RWPE1 (cell line): Measurements from ENCODE around the gene DUSP10.

Experiments
- CTCF ChIA-PET: fragments of 350-600 bp; sonication (Branson Sonifier 250); formaldehyde crosslinking; extraction: SDS; loops from one replicate; lab custom pipeline; 2021; lab: Yijun Ruan, JAX
- POLR2A ChIA-PET: fragments of 400-600 bp; formaldehyde crosslinking; extraction: SDS; loops from one replicate; lab custom pipeline; 2020; ENCODE audit warnings: antibody characterized with exemption; ENCODE audit not compliant: low non-redundant PET; lab: Yijun Ruan, JAX
- DNase-seq: peaks from one replicate; pipeline ENCODE4 v3.0.0; 2012; ENCODE audit warnings: low spot score
- H3K27ac ChIP-seq: fragments of 450-650 bp; 2 replicates; pipeline ENCODE4 v1.5.1; 2017
- TF ChIP-seq, protein P1 (sequence below): fragments of 450-650 bp; conservative IDR thresholded peaks from 2 replicates; pipeline ENCODE4 v1.5.1; 2017; ENCODE audit warnings: low read depth, mild to moderate bottlenecking

DUSP10 gene

DNA sequence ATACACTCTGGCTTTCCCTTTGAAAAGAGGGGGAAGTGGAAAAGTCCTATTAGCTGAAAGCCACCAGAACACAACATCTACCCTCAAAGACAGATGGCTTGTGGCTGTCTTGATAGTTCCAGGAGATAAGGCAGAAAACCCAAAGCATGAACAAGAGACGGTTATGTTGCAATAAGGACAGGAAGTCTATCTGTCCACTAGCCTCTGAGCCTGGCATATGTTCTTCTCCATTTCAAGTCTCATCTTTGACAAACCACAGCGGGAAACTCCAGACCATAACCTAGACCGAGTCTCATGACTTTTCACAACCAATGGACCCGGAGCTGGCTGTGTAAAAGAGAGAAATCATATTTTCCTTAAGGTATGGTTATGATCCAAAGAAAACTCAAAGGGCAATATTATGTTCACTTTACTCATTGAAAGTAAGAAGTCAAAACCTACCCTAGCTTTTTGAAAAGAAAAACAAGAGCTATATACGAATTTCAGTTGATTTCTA lies 33.8 kb downstream of the DUSP10 start:
- no peak for DNase-seq
- no peak overlapping the region for H3K27ac ChIP-seq
- CTCF ChIA-PET = interaction anchor here (0.6 to 1.6 kb wide), 5 partner anchors 32 to 1516 kb away, joined by 3 to 8 read pairs (median 3); no protein-coding TSS in a partner anchor
- POLR2A ChIA-PET = no interaction called here
- TF ChIP-seq, protein P1, sequence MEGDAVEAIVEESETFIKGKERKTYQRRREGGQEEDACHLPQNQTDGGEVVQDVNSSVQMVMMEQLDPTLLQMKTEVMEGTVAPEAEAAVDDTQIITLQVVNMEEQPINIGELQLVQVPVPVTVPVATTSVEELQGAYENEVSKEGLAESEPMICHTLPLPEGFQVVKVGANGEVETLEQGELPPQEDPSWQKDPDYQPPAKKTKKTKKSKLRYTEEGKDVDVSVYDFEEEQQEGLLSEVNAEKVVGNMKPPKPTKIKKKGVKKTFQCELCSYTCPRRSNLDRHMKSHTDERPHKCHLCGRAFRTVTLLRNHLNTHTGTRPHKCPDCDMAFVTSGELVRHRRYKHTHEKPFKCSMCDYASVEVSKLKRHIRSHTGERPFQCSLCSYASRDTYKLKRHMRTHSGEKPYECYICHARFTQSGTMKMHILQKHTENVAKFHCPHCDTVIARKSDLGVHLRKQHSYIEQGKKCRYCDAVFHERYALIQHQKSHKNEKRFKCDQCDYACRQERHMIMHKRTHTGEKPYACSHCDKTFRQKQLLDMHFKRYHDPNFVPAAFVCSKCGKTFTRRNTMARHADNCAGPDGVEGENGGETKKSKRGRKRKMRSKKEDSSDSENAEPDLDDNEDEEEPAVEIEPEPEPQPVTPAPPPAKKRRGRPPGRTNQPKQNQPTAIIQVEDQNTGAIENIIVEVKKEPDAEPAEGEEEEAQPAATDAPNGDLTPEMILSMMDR = no peak

DNA sequence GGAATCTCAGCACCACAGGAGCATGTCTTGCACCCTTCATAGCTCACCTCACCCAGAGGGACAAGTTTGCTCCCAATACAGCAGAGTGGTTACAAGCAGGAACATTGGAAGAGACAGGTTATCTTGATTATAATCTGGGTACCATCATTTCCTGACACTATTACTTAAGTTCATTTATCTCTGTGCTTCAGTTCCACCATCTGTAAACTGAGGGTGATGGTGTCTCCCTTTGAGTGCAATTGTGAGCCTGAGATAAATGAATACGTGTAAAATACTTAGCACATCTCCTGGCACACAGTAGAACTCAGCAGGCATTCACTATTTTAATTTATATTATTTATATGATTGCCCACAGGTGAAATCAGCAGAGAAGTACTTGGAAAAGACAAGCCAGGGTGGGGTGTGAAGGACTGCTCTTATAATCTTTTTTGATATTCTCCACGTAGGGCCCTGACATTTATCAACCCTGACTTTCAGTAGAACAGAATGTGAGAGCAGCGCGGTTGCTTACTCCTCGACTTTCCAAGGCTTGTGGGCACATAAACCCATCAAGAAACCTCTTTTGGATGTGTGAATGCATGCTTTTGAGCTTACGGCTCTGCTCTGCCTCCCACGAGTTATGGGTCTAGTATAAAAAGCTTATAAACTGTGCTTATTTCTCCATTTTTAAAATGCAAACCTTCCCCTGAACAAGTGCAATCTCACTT lies 34.9 kb downstream of the DUSP10 start:
- ChIA-PET CTCF (interaction anchor here (0.7 to 1.6 kb wide), 2 partner anchors 328 to 748 kb away, joined by 3 to 4 read pairs; no protein-coding TSS in a partner anchor), POLR2A (interaction anchor here (0.5 kb wide), 1 partner anchor 100 kb away, joined by 6 read pairs; no protein-coding TSS in a partner anchor)
- no peak for DNase-seq
- no peak overlapping the region for H3K27ac ChIP-seq
- TF ChIP-seq, protein P1 = no peak

DNA sequence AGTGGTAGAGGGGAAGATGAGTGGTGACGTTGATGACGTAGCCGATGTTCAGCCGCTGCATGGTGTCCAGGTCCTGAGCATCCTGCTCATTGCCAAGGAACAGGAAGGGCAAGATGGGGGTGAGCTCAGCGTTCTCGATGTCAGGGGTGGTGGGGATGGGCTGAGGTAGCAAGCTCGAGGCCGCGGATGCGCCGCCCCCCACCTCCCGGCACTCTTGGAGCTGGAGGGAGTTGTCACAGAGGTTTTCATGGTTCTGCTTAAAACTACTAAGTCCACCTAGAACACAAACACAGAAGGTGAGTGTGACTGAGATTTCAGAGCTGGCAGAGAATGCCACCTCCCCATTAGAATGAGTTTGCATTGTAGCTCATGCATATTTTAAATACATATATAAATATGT lies 35.7 kb downstream of the DUSP10 start:
- CTCF ChIA-PET = interaction anchor here (0.7 kb wide), 1 partner anchor 328 kb away, joined by 4 read pairs; no protein-coding TSS in a partner anchor
- POLR2A ChIA-PET = no interaction called here
- no peak overlapping the region for H3K27ac ChIP-seq
- TF ChIP-seq, protein P1 = no peak
- DNase-seq = no peak

DNA sequence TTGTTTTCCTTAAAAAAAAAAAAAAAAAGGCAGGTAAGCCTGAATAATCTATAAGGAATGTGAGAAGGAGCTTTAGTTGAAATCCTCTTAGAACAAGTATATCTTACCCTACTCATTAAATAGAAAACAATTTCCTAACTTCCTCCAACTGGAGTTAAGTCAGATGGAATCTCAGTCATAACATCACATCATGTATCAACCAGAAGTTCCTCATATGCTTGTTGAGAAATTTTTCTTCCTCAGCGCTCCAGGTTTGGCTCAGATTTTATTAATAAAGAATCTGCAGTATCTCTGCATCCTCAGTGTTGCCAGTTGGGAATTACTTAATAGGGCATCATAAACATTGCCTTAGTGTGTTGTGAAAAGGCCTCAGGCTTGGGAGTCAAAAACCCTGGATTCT lies 37.6 kb downstream of the DUSP10 start:
- H3K27ac ChIP-seq = no peak overlapping the region
- no peak for DNase-seq
- TF ChIP-seq, protein P1 = no peak
- ChIA-PET POLR2A (interaction anchor here (0.6 kb wide), 1 partner anchor 39 kb away, joined by 6 read pairs; no protein-coding TSS in a partner anchor), CTCF (no interaction called here)

DNA sequence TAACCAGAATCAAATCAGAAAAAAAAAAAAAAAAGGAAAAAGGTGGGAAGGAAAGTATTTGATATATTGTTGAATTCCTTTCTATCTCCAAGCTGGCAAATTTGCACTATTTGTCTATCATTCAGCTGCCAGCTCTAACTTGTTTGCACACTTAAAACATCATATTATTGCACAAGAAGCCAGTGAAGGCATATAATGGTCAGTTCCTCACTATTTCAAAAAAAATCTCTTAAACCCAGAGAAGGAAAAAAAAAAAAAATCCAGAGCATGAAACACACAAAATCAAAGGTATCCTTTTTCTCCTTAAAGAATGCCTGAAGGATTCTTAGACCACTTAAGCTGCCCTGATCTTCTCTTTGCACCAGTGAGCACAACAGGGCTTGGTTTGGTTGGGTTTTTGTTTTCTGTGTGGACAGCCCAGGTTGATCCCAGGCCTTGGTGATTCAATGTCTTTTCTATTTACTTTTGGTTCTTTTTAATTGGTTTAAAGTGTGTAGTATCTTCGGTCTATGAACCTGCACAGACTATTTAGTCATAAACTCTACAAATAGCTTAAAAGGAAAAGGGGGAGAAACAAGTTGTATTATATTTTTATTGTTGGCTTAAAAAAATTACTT lies 40.2 kb downstream of the DUSP10 start:
- no peak for DNase-seq
- TF ChIP-seq, protein P1 = no peak
- ChIA-PET POLR2A (no interaction called here), CTCF (interaction anchor here (0.6 to 0.7 kb wide), 3 partner anchors 276 to 353 kb away, joined by 3 to 5 read pairs (median 4); no protein-coding TSS in a partner anchor)
- H3K27ac ChIP-seq = no peak overlapping the region

DNA sequence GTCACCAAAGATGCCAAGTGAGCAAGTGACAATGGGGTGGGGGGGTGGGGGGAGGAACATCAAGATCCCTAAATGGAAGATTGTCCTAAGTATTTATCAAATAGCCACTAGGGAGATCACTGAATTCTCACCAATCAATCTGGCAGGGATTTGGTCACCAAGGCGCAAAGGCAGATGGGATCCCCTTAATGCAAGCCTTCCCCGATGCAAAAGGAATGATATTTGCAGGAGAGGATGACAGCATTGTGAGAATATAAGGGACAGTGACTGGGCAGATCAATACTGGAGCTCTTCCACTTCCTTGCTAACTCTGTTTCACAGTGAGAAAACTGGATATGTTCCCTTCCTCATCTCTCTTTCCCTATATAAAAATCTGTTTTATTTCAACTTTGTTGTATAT lies 40.9 kb downstream of the DUSP10 start:
- no peak for DNase-seq
- H3K27ac ChIP-seq = no peak overlapping the region
- TF ChIP-seq, protein P1 = no peak
- CTCF ChIA-PET = interaction anchor here (0.7 kb wide), 3 partner anchors 275 to 747 kb away, joined by 4 to 6 read pairs (median 5); no protein-coding TSS in a partner anchor
- POLR2A ChIA-PET = no interaction called here
